ENCODE results near the gene THEMIS. TPM values are rescaled to one million over a fixed set of nuclear protein-coding genes. Genes with fewer than 3 reads are reported as not detected.

The THEMIS gene
- polyA plus RNA-seq, 1 experiment, result not detected

DNA sequence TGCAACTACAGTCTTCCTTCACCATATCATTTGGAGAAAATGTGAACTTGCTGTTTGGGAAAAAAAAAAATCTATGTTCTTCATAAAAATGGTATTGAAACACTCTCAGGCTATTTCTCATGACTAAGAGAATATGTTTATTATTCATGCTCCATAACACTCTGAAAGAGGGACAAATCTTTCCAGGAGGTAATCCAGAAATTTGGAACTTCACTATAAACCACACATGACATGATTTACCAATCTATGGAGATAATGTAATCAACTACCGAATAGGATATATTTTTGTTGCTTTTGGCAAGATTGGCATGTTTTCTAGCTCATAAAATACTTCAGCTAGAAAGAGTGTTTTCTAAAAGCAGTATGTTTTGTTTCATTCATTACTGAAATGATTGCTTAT is 56.3 kb downstream of the THEMIS start:
- no peaks in the 10 kb centered on the region for H3K27me3 ChIP-seq (ENCODE audit: control insufficient read depth, insufficient read depth, low read length)
- no peak for DNase-seq (ENCODE audit: low read depth, low spot score)
- H3K4me3 ChIP-seq (ENCODE audit: low read depth, low read length), result no peak overlapping the region
- no peak overlapping the region for H3K27ac ChIP-seq (ENCODE audit: low read depth, low read length)
- ChIA-PET POLR2A (no interaction called here), CTCF (interaction anchor here (0.7 to 3.4 kb wide), 2 partner anchors 10 to 11 kb away, joined by 4 to 31 read pairs; no protein-coding TSS in a partner anchor)
- no peak for TF ChIP-seq CTCF (IDR thresholded peaks at IDR 0.05; ENCODE audit: low read depth, low read length)
- H3K9me3 ChIP-seq (ENCODE audit: control insufficient read depth, insufficient read depth, low read length), result no peaks in the 10 kb centered on the region

DNA sequence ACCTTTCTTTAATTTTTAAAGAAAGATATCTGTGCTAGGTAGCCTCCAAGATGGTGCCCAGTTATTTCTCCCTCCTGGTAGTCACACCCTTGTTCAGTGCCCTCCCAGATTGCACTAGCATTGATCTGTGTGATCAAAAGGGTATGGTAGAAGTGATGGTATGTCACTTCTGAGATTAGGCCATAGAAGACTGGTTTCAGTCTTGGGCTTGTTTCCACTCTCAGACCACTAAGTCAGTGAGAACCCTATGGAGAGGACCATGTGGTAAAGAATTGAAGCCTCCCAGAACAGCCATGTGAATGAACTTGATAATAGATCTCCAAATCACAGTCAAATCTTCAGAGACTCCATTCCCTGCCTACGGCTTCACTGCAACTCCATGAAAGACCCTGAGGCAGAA is 57.3 kb downstream of the THEMIS start:
- POLR2A ChIA-PET, result no interaction called here
- H3K4me3 ChIP-seq (ENCODE audit: low read depth, low read length), result no peak overlapping the region
- H3K27ac ChIP-seq (ENCODE audit: low read depth, low read length), result no peak overlapping the region
- H3K9me3 ChIP-seq (ENCODE audit: control insufficient read depth, insufficient read depth, low read length), result no peaks in the 10 kb centered on the region
- no peaks in the 10 kb centered on the region for H3K27me3 ChIP-seq (ENCODE audit: control insufficient read depth, insufficient read depth, low read length)
- DNase-seq (ENCODE audit: low read depth, low spot score), result no peak
- TF ChIP-seq CTCF (IDR thresholded peaks at IDR 0.05; ENCODE audit: low read depth, low read length), result no peak
- CTCF ChIA-PET, result no interaction called here

DNA sequence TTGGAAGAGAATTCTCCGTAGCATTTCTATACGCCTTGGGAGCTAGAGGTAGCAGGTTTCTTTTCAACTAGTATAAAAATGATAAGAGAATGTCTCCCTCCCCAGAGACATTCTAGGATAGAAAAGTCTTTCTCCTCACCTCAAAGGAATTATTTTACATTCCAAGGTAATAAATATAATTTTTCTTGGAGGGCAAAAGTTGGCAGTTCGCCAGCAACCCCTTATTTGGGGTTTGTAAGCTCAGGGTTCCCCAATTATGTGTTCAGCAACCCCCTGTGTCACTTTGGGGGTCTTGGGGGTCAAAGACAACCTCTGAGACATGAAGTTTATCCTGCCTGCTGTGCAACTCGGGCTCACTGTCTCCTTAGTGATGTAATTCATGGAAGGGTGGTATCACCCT is 58.3 kb downstream of the THEMIS start:
- H3K27me3 ChIP-seq (ENCODE audit: control insufficient read depth, insufficient read depth, low read length), result no peaks in the 10 kb centered on the region
- H3K27ac ChIP-seq (ENCODE audit: low read depth, low read length), result no peak overlapping the region
- DNase-seq (ENCODE audit: low read depth, low spot score), result no peak
- POLR2A ChIA-PET, result no interaction called here
- no peaks in the 10 kb centered on the region for H3K9me3 ChIP-seq (ENCODE audit: control insufficient read depth, insufficient read depth, low read length)
- no peak overlapping the region for H3K4me3 ChIP-seq (ENCODE audit: low read depth, low read length)
- TF ChIP-seq CTCF (IDR thresholded peaks at IDR 0.05; ENCODE audit: low read depth, low read length), result no peak
- CTCF ChIA-PET, result interaction anchor here (0.5 kb wide), 1 partner anchor 632 kb away, joined by 3 read pairs; no protein-coding TSS in a partner anchor

GRCh38 chr6:127841811-127842210 is 59.0 kb downstream of the THEMIS start:
- POLR2A ChIA-PET, result no interaction called here
- no peak overlapping the region for H3K27ac ChIP-seq (ENCODE audit: low read depth, low read length)
- TF ChIP-seq CTCF (IDR thresholded peaks at IDR 0.05; ENCODE audit: low read depth, low read length), result no peak
- H3K4me3 ChIP-seq (ENCODE audit: low read depth, low read length), result no peak overlapping the region
- no peaks in the 10 kb centered on the region for H3K27me3 ChIP-seq (ENCODE audit: control insufficient read depth, insufficient read depth, low read length)
- no peak for DNase-seq (ENCODE audit: low read depth, low spot score)
- CTCF ChIA-PET, result no interaction called here
- H3K9me3 ChIP-seq (ENCODE audit: control insufficient read depth, insufficient read depth, low read length), result no peaks in the 10 kb centered on the region

- CTCF ChIA-PET, result interaction anchor here (0.6 to 4.8 kb wide), 2 partner anchors 21 to 1196 kb away, joined by 3 to 22 read pairs; no protein-coding TSS in a partner anchor
- DNase-seq (ENCODE audit: low read depth, low spot score), result no peak
- POLR2A ChIA-PET, result interaction anchor here (0.7 kb wide), 1 partner anchor 381 kb away, joined by 3 read pairs; no protein-coding TSS in a partner anchor
- TF ChIP-seq CTCF (IDR thresholded peaks at IDR 0.05; ENCODE audit: low read depth, low read length), result no peak
- Histone ChIP-seq H3K9me3 (ENCODE audit: control insufficient read depth, insufficient read depth, low read length) (no peaks in the 10 kb centered on the region), H3K27me3 (ENCODE audit: control insufficient read depth, insufficient read depth, low read length) (no peaks in the 10 kb centered on the region), H3K4me3 (ENCODE audit: low read depth, low read length) (no peak overlapping the region), H3K27ac (ENCODE audit: low read depth, low read length) (no peak overlapping the region)
Measured at GRCh38 chr6:127834136-127834535, 66.7 kb downstream of the THEMIS start.

Data from AG04450 (cell line).